ENCODE measurements around the gene RPL10L. TPM values are rescaled to one million over a fixed set of nuclear protein-coding genes. Genes with fewer than 3 reads are reported as not detected.

The RPL10L gene
- total RNA-seq: not detected in 2 replicates

- DNase-seq (ENCODE audit: low read depth in 2 of 2): no peak
These were observed at the start of gene RPL10L for GRCh38 chr14:46651526-46652144. TSS of gene RPL10L (minus strand) at chr14:46651781. CDS start at chr14:46651736, 45 bp downstream.

- DNase-seq (ENCODE audit: low read depth in 2 of 2): no peak
These were observed 40.2 kb upstream of the RPL10L start for GRCh38 chr14:46691819-46692218.

GRCh38 chr14:46686652-46687051 is 35.1 kb upstream of the RPL10L start:
- DNase-seq (ENCODE audit: low read depth in 2 of 2): no peak

- DNase-seq (ENCODE audit: low read depth in 2 of 2): no peak
These were observed 20.5 kb upstream of the RPL10L start for GRCh38 chr14:46672128-46672527.

GRCh38 chr14:46663382-46663781 is 11.8 kb upstream of the RPL10L start:
- DNase-seq (ENCODE audit: low read depth in 2 of 2): no peak

GRCh38 chr14:46661728-46662127 is 10.1 kb upstream of the RPL10L start:
- DNase-seq (ENCODE audit: low read depth in 2 of 2): no peak

GRCh38 chr14:46653031-46653755 is 1.6 kb upstream of the RPL10L start:
- no peak for DNase-seq (ENCODE audit: low read depth in 2 of 2)

- no peak for DNase-seq (ENCODE audit: low read depth in 2 of 2)
These were observed 4.8 kb downstream of the RPL10L start for GRCh38 chr14:46646796-46647195.

GRCh38 chr14:46626876-46627275 is 24.7 kb downstream of the RPL10L start:
- no peak for DNase-seq (ENCODE audit: low read depth in 2 of 2)
